Muscle of back (tissue), 11 donors: ENCODE data around the gene APOF. TPM values are rescaled to one million over a fixed set of nuclear protein-coding genes. Genes with fewer than 3 reads are reported as not detected.
"Not testable (repeated sequence)": the region's sequence is repeated elsewhere in the genome, so short reads cannot be mapped to it uniquely, and the experiment has no call there.

Source experiments
- DNase-seq, 3 donors: peaks; one replicate each; pipeline versions ENCODE4 v3.0.0 to v3.0.0-alpha.2; 2013
- polyA plus RNA-seq, 10 donors: library from polyadenylated mRNA; unstranded; fragments of 120-200 nt; gene quantifications; one replicate each; pipeline ENCODE4 v1.2.1, GENCODE V29; 2013; ENCODE audit not compliant: insufficient read length in 10 of 10

Gene APOF
- polyA plus RNA-seq, 10 donors = 0.09 to 0.15 TPM; not detected in 8

GRCh38 chr12:56333679-56334489 is 28.8 kb downstream of the APOF start, which contains the start of gene PAN2:
PAN2 (minus strand) TSS chr12:56334000; CDS start chr12:56333094, 906 bp downstream.
- DNase-seq = peak; percentile 98

- no peak for DNase-seq
These were observed 29.4 kb downstream of the APOF start for GRCh38 chr12:56333197-56333678.

GRCh38 chr12:56332512-56333196 is 30.0 kb downstream of the APOF start:
- DNase-seq = no peak

GRCh38 chr12:56330936-56331490 is 31.6 kb downstream of the APOF start:
- DNase-seq = no peak

- DNase-seq = no peak
These were observed 36.1 kb downstream of the APOF start for GRCh38 chr12:56326533-56326932.

GRCh38 chr12:56326126-56326525 is 36.5 kb downstream of the APOF start:
- no peak for DNase-seq

- DNase-seq = no peak
These were observed 38.5 kb downstream of the APOF start for GRCh38 chr12:56324206-56324605.

- DNase-seq = not testable (repeated sequence)
These were observed 41.0 kb downstream of the APOF start for GRCh38 chr12:56321610-56322009.

GRCh38 chr12:56321027-56321426 is 41.6 kb downstream of the APOF start:
- DNase-seq = no peak

- DNase-seq = no peak
These were observed 45.0 kb downstream of the APOF start for GRCh38 chr12:56317675-56318074.

- peak; percentile 95 to 99 (median 96) for DNase-seq
These were observed 46.8 kb downstream of the APOF start, which contains the start of gene CNPY2 for GRCh38 chr12:56315622-56316473. CNPY2 (minus strand) TSS chr12:56315988; CDS start chr12:56315217, 771 bp downstream.

- DNase-seq = no peak
These were observed 47.4 kb downstream of the APOF start for GRCh38 chr12:56315249-56315621.

GRCh38 chr12:56311003-56311402 is 51.7 kb downstream of the APOF start:
- DNase-seq = no peak

Other genes with a start within 250 kb of the APOF start
- 1,000 to 10,000 TPM; 4,692 to 6,543 (median 5,537) TPM for gene RPL41, start 246.2 kb downstream of the APOF start, polyA plus RNA-seq
- gene ZC3H10, start 244.6 kb downstream of the APOF start, polyA plus RNA-seq = 1 to 10 TPM; 3.4 to 6.3 (median 4.6) TPM
- 10 to 100 TPM; 64.1 to 91.1 (median 79.6) TPM for gene ESYT1, start 234.6 kb downstream of the APOF start, polyA plus RNA-seq
- gene MYL6B, start 210.3 kb downstream of the APOF start, polyA plus RNA-seq = 100 to 1,000 TPM; 502 to 996 (median 790) TPM
- 1,000 to 10,000 TPM; 1,255 to 1,671 (median 1,389) TPM for gene MYL6, start 204.5 kb downstream of the APOF start, polyA plus RNA-seq
- gene SMARCC2, start 173.4 kb downstream of the APOF start, polyA plus RNA-seq = 10 to 100 TPM; 49.9 to 75.2 (median 61.1) TPM
- gene RNF41, start 140.9 kb downstream of the APOF start, polyA plus RNA-seq = 10 to 100 TPM; 31.6 to 52.0 (median 41.4) TPM
- 10 to 100 TPM; 13.7 to 22.0 (median 19.3) TPM for gene NABP2, start 138.5 kb downstream of the APOF start, polyA plus RNA-seq
- gene SLC39A5, start 132.8 kb downstream of the APOF start, polyA plus RNA-seq = 1 to 10 TPM in 1 of 10 donors, under 1 TPM in 7, not detected in 2; 0.32 to 1.0 (median 0.55) TPM
- 10 to 100 TPM; 14.1 to 21.7 (median 18.1) TPM for gene ANKRD52, start 104.5 kb downstream of the APOF start, polyA plus RNA-seq
- gene COQ10A, start 95.9 kb downstream of the APOF start, polyA plus RNA-seq = 10 to 100 TPM; 13.8 to 34.9 (median 18.4) TPM
- 100 to 1,000 TPM; 166 to 293 (median 221) TPM for gene CS, start 62.5 kb downstream of the APOF start, polyA plus RNA-seq
- 10 to 100 TPM; 45.4 to 75.7 (median 52.2) TPM for gene CNPY2, start 46.9 kb downstream of the APOF start, polyA plus RNA-seq
- gene PAN2, start 28.9 kb downstream of the APOF start, polyA plus RNA-seq = 10 to 100 TPM; 26.3 to 67.2 (median 45.8) TPM
- gene IL23A, start 24.0 kb downstream of the APOF start, polyA plus RNA-seq = under 1 TPM in 9 of 10 donors, not detected in 1; 0.19 to 0.90 (median 0.61) TPM
- gene STAT2, start 2.8 kb downstream of the APOF start, polyA plus RNA-seq = 10 to 100 TPM; 39.6 to 94.7 (median 59.4) TPM
- 10 to 100 TPM; 11.5 to 22.6 (median 14.6) TPM for gene TIMELESS, start 86.6 kb upstream of the APOF start, polyA plus RNA-seq
- under 1 TPM in 1 of 10 donors, not detected in 9; 0.07 TPM for gene MIP, start 91.8 kb upstream of the APOF start, polyA plus RNA-seq
- 1 to 10 TPM; 1.3 to 3.3 (median 1.8) TPM for gene SPRYD4, start 105.7 kb upstream of the APOF start, polyA plus RNA-seq
- gene GLS2, start 125.3 kb upstream of the APOF start, polyA plus RNA-seq = under 1 TPM in 5 of 10 donors, not detected in 5; 0.15 to 0.39 (median 0.19) TPM
- gene RBMS2, start 159.0 kb upstream of the APOF start, polyA plus RNA-seq = 10 to 100 TPM; 17.1 to 37.6 (median 28.7) TPM